GM18505 (cell line): Measurements from ENCODE around the gene CCDC32.

Source experiments
- ATAC-seq: cut with Tn5 transposase; IDR thresholded peaks from one replicate; pipeline ENCODE4 v1.9.1; 2021; ENCODE audit not compliant: unreplicated experiment
- POLR2A ChIP-seq: IDR thresholded peaks from 4 replicates; pipeline ENCODE4 v1.6.1; 2011; ENCODE audit warnings: borderline replicate concordance; ENCODE audit not compliant: insufficient read depth, insufficient read length; ENCODE audit errors: extremely low read depth

CCDC32 gene

GRCh38 chr15:40523611-40524010, 41.2 kb downstream of the CCDC32 start:
- no peak for ATAC-seq
- TF ChIP-seq POLR2A: no peak

- TF ChIP-seq POLR2A: no peak
- ATAC-seq: no peak
Observed at GRCh38 chr15:40516322-40516721, 48.5 kb downstream of the CCDC32 start.

- no peak for TF ChIP-seq POLR2A
- ATAC-seq: no peak
Observed at GRCh38 chr15:40513609-40514008, 51.2 kb downstream of the CCDC32 start.

- ATAC-seq: no peak
- no peak for TF ChIP-seq POLR2A
Observed at GRCh38 chr15:40512440-40512839, 52.4 kb downstream of the CCDC32 start.

- ATAC-seq: peak; percentile 48
- no peak for TF ChIP-seq POLR2A
Observed at GRCh38 chr15:40511472-40512133, 53.2 kb downstream of the CCDC32 start.

GRCh38 chr15:40511093-40511471, 53.8 kb downstream of the CCDC32 start:
- TF ChIP-seq POLR2A: no peak
- peak; percentile 57 for ATAC-seq

GRCh38 chr15:40510201-40510600, 54.6 kb downstream of the CCDC32 start:
- ATAC-seq: no peak
- TF ChIP-seq POLR2A: no peak

GRCh38 chr15:40508216-40508615, 56.6 kb downstream of the CCDC32 start:
- no peak for ATAC-seq
- TF ChIP-seq POLR2A: no peak

GRCh38 chr15:40506964-40507571, 57.8 kb downstream of the CCDC32 start:
- no peak for ATAC-seq
- no peak for TF ChIP-seq POLR2A
